ENCODE results near the gene WNT5B.

- no peak for TF ChIP-seq CTCF (IDR thresholded peaks at IDR 0.05; ENCODE audit: low read depth, low read length)
- TF ChIP-seq POLR2A (IDR thresholded peaks at IDR 0.05; ENCODE audit: extremely low read depth, insufficient read length): no peak
- TF ChIP-seq MYC (IDR thresholded peaks at IDR 0.05; ENCODE audit: low read depth, low read length): no peak
- TF ChIP-seq, protein P1, sequence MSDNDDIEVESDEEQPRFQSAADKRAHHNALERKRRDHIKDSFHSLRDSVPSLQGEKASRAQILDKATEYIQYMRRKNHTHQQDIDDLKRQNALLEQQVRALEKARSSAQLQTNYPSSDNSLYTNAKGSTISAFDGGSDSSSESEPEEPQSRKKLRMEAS (IDR thresholded peaks at IDR 0.05; ENCODE audit: low read depth, low read length): no peak
These were observed 38.6 kb upstream of the WNT5B start for GRCh38 chr12:1590221-1590979.

Data from NB4 (cell line).